Adipocyte (in vitro differentiated cells): ENCODE data around the gene STOM.

Experiments used
- DNase-seq: peaks from one replicate; pipeline ENCODE4 v3.0.0-alpha.2; 2015; ENCODE audit warnings: low read depth
- H3K27me3 ChIP-seq: replicated peaks from 2 replicates; pipeline ENCODE4 v1.7.0; 2013; ENCODE audit warnings: mild to moderate bottlenecking, low read length, moderate library complexity; ENCODE audit not compliant: control insufficient read depth, insufficient read depth
- H3K36me3 ChIP-seq: 2 replicates; pipeline ENCODE4 v1.7.0; 2013; ENCODE audit warnings: low read length, mild to moderate bottlenecking, moderate library complexity; ENCODE audit not compliant: control insufficient read depth, insufficient read depth, severe bottlenecking
- H3K4me1 ChIP-seq: 2 replicates; pipeline ENCODE4 v1.7.0; 2013; ENCODE audit warnings: mild to moderate bottlenecking, low read length, moderate library complexity; ENCODE audit not compliant: control insufficient read depth, insufficient read depth
- H3K4me3 ChIP-seq: 2 replicates; pipeline ENCODE4 v1.7.0; 2013; ENCODE audit warnings: mild to moderate bottlenecking, low read length, moderate library complexity
- H3K9ac ChIP-seq: 2 replicates; pipeline ENCODE4 v1.7.0; 2013; ENCODE audit warnings: mild to moderate bottlenecking, low read length, moderate library complexity
- H3K9me3 ChIP-seq: 2 replicates; pipeline ENCODE4 v1.7.0; 2013; ENCODE audit warnings: mild to moderate bottlenecking, low read length, moderate library complexity; ENCODE audit not compliant: control insufficient read depth

Gene STOM

DNA sequence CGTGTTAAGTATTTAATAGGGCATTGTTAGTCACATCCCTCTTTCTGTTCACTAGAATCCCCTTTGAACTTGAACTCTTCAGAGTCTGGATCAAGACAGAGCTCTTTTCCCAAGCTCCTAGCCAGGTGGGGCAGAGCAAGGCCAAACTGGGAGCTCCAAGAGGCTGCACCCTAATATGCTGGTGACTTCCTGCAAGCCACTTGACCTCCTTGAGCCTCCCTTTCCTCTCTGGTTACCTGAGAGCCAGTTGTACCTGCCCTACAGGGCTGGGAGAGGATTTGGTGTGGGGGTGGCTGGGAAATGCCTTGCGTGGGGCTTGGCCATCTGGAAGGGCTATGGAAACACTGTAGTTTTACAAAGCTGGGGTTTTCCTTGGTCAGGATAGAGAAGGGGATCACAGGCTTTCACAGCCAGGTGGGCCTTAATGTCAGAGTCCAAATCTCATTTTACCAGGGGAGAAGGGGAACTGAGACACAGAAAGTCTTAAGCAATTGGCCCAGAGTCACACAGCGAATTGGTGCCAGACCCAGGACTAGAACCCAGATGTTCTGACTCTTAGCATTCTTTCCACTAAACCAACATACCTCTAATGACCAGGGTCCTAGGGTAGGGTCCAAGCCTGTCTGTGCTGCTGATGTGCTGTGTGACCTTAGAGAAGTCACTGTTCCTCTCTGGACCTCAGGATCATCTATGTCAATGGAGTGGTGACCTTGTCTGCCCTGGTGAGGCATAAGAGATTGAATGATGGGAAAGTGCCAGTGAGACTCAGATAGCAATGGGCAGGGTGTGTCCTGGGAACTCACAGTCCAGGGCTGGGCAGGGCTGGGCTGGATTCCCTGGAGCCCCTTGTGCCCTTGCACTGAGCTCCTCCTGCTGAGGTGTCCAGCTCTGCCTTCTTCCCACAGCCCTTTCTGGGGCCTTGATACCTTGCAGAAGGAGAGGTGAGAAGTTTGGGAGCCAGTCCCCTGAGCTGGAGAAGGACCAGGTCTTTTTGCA is 66.3 kb downstream of the STOM start:
- Histone ChIP-seq H3K27me3 (no peaks in the 10 kb centered on the region), H3K4me3 (peak overlapping the region; percentile 18), H3K9ac (peak overlapping the region; percentile 42), H3K4me1 (peaks cover 77% of the 10 kb centered on the region), H3K9me3 (no peaks in the 10 kb centered on the region), H3K36me3 (peaks cover 49% of the 10 kb centered on the region)
- no peak for DNase-seq

DNA sequence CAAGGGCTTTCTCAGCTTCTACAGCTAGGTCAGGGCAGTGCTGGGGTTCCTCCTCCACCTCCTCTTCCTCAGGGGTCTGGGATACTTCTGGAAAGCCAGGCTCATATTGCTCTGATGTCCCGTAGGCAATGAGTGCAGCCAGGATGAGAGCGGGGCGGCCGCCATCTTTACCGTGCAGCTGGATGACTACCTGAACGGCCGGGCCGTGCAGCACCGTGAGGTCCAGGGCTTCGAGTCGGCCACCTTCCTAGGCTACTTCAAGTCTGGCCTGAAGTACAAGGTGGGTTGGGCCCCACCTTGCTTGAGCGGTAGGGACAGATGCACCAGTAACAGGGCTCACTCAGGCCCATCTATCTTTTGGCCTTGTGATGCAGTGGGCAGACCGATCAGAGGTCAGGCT is 67.3 kb downstream of the STOM start:
- peaks cover 42% of the 10 kb centered on the region for H3K36me3 ChIP-seq
- H3K4me3 ChIP-seq = peak overlapping the region; percentile 4
- peak overlapping the region; percentile 42 for H3K9ac ChIP-seq
- H3K4me1 ChIP-seq = peaks cover 79% of the 10 kb centered on the region
- no peaks in the 10 kb centered on the region for H3K9me3 ChIP-seq
- no peaks in the 10 kb centered on the region for H3K27me3 ChIP-seq
- no peak for DNase-seq

DNA sequence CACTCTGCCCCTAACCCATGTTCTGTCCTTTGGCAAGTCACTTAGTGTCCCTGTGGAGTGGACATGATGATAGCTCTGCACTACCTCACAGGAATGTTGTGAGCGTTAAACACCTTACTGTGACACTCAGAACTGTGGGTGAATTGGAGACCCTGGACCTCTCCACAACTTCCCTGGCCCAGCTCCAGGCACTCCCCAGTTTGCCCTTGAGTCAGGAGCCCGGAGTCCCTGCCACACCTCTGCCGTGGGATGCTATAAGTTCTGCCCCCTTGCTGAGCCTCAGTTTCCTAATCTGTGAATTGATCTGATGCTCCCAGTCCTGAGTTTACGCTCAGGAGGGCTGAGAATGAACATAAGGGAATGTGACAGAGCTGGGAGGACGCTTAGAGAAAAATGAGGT is 67.7 kb downstream of the STOM start:
- DNase-seq = no peak
- peak overlapping the region; percentile 42 for H3K9ac ChIP-seq
- H3K9me3 ChIP-seq = no peaks in the 10 kb centered on the region
- H3K4me3 ChIP-seq = peak overlapping the region; percentile 4
- peaks cover 77% of the 10 kb centered on the region for H3K4me1 ChIP-seq
- H3K36me3 ChIP-seq = peaks cover 38% of the 10 kb centered on the region
- H3K27me3 ChIP-seq = no peaks in the 10 kb centered on the region

DNA sequence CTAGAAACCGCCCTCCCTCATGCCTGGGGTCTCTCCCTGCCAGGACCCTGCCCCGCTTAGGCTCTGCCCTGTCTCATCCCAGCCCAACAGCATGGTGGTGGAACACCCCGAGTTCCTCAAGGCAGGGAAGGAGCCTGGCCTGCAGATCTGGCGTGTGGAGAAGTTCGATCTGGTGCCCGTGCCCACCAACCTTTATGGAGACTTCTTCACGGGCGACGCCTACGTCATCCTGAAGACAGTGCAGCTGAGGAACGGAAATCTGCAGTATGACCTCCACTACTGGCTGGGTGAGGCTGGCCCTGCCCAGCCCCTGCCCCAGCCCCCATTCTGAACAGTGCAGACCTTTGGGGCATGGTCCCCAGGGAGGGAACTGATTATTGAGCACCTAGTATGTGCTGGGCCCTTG is 68.2 kb downstream of the STOM start:
- no peaks in the 10 kb centered on the region for H3K9me3 ChIP-seq
- H3K4me1 ChIP-seq = peaks cover 79% of the 10 kb centered on the region
- H3K4me3 ChIP-seq = peak overlapping the region; percentile 82
- no peaks in the 10 kb centered on the region for H3K27me3 ChIP-seq
- H3K36me3 ChIP-seq = peaks cover 37% of the 10 kb centered on the region
- H3K9ac ChIP-seq = peak overlapping the region; percentile 60
- no peak for DNase-seq

DNA sequence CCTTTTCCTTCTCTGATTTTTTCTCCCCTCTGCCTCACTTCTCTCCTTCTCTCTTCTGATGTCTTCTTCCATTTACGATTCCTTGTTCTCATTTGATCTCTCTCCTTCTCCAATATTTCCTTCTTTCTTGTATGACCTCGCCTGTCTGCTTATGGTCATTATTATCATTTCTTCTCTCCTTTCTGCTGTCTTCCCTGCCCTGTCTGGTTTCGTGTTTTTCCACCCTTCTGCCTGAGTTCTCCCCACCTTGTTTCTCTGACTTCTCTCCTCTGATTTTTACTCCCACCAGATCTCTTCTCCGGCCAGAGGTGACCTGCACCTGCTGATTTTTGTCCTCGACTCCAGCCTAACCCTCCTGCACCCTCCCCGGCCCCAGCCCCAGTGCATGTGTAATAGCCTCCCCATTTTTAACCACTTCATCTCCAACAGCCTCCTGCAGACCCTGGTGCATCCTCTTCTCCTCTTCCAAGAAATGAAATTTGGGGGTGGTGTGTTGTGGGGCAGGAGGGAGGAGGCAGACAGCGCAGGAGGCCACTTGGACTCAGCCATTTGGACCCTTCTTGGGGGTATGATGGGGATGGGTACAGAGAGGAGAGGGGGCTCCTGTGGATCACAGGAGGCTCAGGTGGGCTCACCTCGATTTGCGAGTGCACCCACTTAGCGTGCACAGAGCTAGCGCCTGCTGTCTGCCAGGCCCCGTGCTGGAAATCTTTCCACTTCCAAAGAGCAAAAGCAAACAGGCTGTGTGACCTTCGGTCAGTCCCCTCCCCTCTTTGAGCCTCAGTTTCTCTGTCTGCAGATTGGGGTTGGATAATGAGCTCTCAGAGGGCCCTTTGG is 69.5 kb downstream of the STOM start:
- Histone ChIP-seq H3K9me3 (no peaks in the 10 kb centered on the region), H3K27me3 (no peaks in the 10 kb centered on the region), H3K4me3 (peak overlapping the region; percentile 82), H3K9ac (peak overlapping the region; percentile 88), H3K4me1 (peaks cover 85% of the 10 kb centered on the region), H3K36me3 (peaks cover 34% of the 10 kb centered on the region)
- DNase-seq = no peak

DNA sequence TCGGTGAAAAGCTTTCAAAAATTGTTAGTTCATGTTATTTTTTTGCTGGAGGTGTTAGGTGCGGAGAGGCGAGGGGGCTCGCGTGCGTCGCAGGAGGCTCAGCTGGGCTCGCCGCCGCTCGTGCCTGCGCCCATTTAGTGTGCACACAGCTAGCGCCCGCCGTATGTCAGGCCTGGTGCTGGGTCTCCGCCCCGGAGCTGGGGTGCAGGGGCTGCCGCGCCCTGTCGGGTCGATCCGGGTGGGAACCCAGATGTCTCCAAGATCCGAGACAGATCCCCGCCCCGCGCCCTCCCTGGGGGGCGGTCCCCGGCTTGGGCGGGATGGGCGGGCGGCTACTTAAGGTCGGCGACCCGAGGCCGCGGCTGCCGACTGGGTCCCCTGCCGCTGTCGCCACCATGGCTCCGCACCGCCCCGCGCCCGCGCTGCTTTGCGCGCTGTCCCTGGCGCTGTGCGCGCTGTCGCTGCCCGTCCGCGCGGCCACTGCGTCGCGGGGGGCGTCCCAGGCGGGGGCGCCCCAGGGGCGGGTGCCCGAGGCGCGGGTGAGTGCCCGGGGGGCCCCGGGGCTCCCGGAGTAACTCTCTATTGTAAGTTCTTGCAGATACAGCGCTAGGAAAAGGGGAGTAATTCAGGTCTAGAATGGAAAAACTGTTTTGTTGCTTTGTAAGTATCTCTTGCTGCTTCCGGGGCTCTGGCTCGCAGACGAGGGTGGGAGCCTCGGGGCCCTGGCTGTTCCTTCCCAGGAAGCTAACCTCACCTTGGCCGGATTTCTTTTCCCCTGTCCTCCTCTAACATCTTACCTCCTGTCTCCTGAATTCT is 70.4 kb downstream of the STOM start:
- peak overlapping the region; percentile 82 for H3K4me3 ChIP-seq
- peaks cover 85% of the 10 kb centered on the region for H3K4me1 ChIP-seq
- H3K36me3 ChIP-seq = peaks cover 28% of the 10 kb centered on the region
- no peak for DNase-seq
- peak overlapping the region; percentile 88 for H3K9ac ChIP-seq
- no peaks in the 10 kb centered on the region for H3K27me3 ChIP-seq
- H3K9me3 ChIP-seq = no peaks in the 10 kb centered on the region

DNA sequence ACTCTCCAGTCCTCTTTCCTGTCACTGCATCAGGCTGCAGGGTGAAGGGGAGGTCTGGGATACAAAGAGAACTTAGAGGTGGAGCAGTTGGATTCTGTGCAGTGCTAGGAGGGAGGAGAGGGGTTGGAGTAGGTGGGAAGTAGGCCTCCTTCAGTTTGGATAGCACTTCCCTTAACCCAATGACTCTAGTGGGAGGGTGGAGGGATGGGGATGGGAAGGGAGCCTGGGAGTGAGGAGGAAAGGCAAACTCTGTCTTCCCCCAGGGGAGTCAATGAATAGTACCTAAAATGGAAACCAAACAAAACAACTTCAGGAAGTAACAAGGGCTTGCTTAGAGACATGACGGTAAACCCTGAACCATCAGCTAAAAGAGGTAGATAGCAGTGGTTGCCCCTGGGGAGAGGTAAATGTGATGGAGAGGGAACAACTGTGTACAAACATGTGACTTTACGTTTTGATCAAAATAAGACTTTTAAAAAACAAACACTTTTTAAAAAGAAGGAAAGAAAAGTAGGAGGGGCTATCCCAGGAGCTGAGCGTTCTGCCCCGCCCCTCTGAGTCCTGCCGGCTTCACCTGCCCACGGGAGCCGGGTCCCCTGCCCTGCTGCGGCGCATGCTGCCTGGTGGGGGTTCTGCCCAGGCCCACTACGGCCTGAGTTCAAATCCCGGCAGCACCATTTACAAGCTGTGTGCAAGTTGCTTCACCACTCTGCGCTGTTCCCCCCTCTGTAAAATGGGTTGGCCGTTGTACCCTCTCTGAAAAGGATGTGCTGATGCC is 71.2 kb downstream of the STOM start:
- peak overlapping the region; percentile 88 for H3K9ac ChIP-seq
- peaks cover 85% of the 10 kb centered on the region for H3K4me1 ChIP-seq
- H3K27me3 ChIP-seq = no peaks in the 10 kb centered on the region
- no peak for DNase-seq
- peak overlapping the region; percentile 82 for H3K4me3 ChIP-seq
- no peaks in the 10 kb centered on the region for H3K9me3 ChIP-seq
- H3K36me3 ChIP-seq = peaks cover 20% of the 10 kb centered on the region

DNA sequence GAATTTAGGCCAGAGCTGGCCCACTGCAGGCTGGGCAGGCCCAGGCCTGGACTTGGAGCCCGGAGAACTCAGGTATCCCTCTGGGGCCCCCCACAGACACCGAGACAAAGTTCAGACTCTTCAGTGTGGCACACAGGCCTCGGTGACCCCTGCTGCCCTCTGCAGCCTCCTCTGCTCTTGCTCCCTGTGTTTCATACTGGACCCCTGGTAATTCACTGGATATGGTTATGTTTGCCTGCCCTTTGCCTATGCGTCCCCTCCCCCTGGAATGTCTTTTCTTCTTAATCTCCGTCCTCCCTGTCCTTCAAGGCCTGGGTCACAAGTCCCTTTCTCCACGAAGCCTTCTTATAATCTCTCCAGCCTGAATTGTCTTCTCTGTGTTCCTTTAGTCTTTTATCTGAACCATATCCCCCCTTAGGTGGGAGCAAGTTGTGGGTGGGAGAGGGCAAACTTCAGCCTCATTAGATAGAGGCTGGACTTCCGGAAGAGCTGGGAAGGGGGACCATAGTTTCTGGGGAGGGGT is 72.0 kb downstream of the STOM start:
- H3K36me3 ChIP-seq = peaks cover 12% of the 10 kb centered on the region
- H3K4me3 ChIP-seq = no peak overlapping the region
- peak overlapping the region; percentile 88 for H3K9ac ChIP-seq
- no peaks in the 10 kb centered on the region for H3K27me3 ChIP-seq
- H3K9me3 ChIP-seq = no peaks in the 10 kb centered on the region
- H3K4me1 ChIP-seq = peaks cover 80% of the 10 kb centered on the region
- DNase-seq = no peak

DNA sequence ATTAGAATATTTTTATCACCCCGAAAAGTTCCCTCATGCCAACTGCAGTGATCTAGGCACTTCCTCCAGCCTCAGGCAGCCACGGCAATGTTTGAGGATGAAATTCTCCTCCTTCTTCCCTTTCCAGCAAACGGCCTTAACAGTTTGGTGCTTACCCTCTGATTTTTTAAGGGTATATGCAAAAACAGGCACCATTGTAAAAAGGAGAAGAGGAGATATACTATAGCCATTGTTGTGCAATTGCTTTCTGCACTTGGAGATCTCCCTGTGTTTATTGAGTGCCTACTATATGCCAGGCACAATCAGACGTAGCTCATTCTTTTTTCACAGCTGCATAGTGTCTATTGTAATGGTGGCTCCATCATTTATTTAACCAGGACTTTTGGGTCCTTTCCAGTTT is 72.7 kb downstream of the STOM start:
- H3K9me3 ChIP-seq = no peaks in the 10 kb centered on the region
- peak overlapping the region; percentile 82 for H3K9ac ChIP-seq
- no peak overlapping the region for H3K4me3 ChIP-seq
- DNase-seq = no peak
- peaks cover 74% of the 10 kb centered on the region for H3K4me1 ChIP-seq
- H3K36me3 ChIP-seq = peaks cover 9% of the 10 kb centered on the region
- no peaks in the 10 kb centered on the region for H3K27me3 ChIP-seq
